IMR-90 (cell line): Measurements from ENCODE around the gene FAM193A. TPM values are rescaled to one million over a fixed set of nuclear protein-coding genes. Genes with fewer than 3 reads are reported as not detected.

ENCODE experiments used
- ATAC-seq: fragments of 200-7000 bp; cut with Tn5 transposase; 2 replicates; pipeline ENCODE4 v1.9.1; 2020; ENCODE audit warnings: low read depth, mild to moderate bottlenecking, moderate library complexity
- BruUV-seq: library from RNA; stranded (reverse); fragments of 400-500 nt; replicated peaks from 2 replicates; lab custom pipeline; 2021; lab: Mats Ljungman, UMichigan
- CTCF ChIA-PET: fragments of 300-600 bp; formaldehyde crosslinking; extraction: SDS; loops from one replicate; lab custom pipeline; 2021; ENCODE audit warnings: antibody characterized with exemption; lab: Yijun Ruan, JAX
- POLR2A ChIA-PET: fragments of 300-600 bp; sonication (Branson Sonifier 250); formaldehyde crosslinking; loops from one replicate; lab custom pipeline; 2022; ENCODE audit warnings: antibody characterized with exemption; ENCODE audit not compliant: unreplicated experiment; lab: Charles Lee
- DNase-seq: peaks from one replicate; pipeline ENCODE4 v3.0.0; 2013
- H2AFZ ChIP-seq: replicated peaks from 2 replicates; pipeline ENCODE3; 2013; ENCODE audit warnings: low read length, mild to moderate bottlenecking; ENCODE audit not compliant: poor library complexity
- H2AK5ac ChIP-seq: 2 replicates; pipeline ENCODE4 v1.6.1; 2013; ENCODE audit warnings: low read depth, low read length, inconsistent platforms
- H2AK9ac ChIP-seq: replicated peaks from 2 replicates; pipeline ENCODE3; 2013; ENCODE audit warnings: mild to moderate bottlenecking, low read depth, low read length, moderate library complexity; ENCODE audit not compliant: poor library complexity
- H2BK120ac ChIP-seq: 2 replicates; pipeline ENCODE4 v1.6.1; 2013; ENCODE audit warnings: low read depth, low read length, inconsistent platforms
- H2BK15ac ChIP-seq: 3 replicates; pipeline ENCODE4 v1.6.1; 2013; ENCODE audit warnings: low read depth, low read length, inconsistent platforms
- H2BK20ac ChIP-seq: 2 replicates; pipeline ENCODE4 v1.6.1; 2013; ENCODE audit warnings: low read depth, mild to moderate bottlenecking, inconsistent platforms, low read length, moderate library complexity
- H2BK5ac ChIP-seq: 2 replicates; pipeline ENCODE4 v1.6.1; 2013; ENCODE audit warnings: mild to moderate bottlenecking, low read depth, low read length, inconsistent platforms; ENCODE audit not compliant: poor library complexity, severe bottlenecking
- H3K14ac ChIP-seq: replicated peaks from 2 replicates; pipeline ENCODE4 v1.6.1; 2013; ENCODE audit warnings: low read depth, low read length, inconsistent platforms
- H3K18ac ChIP-seq: 2 replicates; pipeline ENCODE4 v1.6.1; 2013; ENCODE audit warnings: low read depth, low read length, control low read depth
- H3K23ac ChIP-seq: 2 replicates; pipeline ENCODE4 v1.6.1; 2013; ENCODE audit warnings: low read depth, low read length, inconsistent platforms
- H3K27ac ChIP-seq: 2 replicates; pipeline ENCODE4 v1.5.1; 2013; ENCODE audit warnings: mild to moderate bottlenecking, control low read depth, low read length; ENCODE audit not compliant: insufficient read depth
- H3K27me3 ChIP-seq: 2 replicates; pipeline ENCODE4 v1.6.1; 2013; ENCODE audit warnings: low read length; ENCODE audit not compliant: control insufficient read depth, insufficient read depth
- H3K36me3 ChIP-seq: 2 replicates; pipeline ENCODE4 v1.6.1; 2013; ENCODE audit warnings: low read length, mixed read lengths; ENCODE audit not compliant: control insufficient read depth, insufficient read depth
- H3K4ac ChIP-seq: 2 replicates; pipeline ENCODE4 v1.6.1; 2013; ENCODE audit warnings: low read depth, low read length, inconsistent platforms
- H3K4me1 ChIP-seq: 2 replicates; pipeline ENCODE4 v1.6.1; 2013; ENCODE audit warnings: low read length, mixed read lengths; ENCODE audit not compliant: control insufficient read depth, insufficient read depth
- H3K4me2 ChIP-seq: 2 replicates; pipeline ENCODE4 v1.6.1; 2013; ENCODE audit warnings: low read depth, mild to moderate bottlenecking, control low read depth, low read length, moderate library complexity
- H3K4me3 ChIP-seq: 2 replicates; pipeline ENCODE4 v1.5.1; 2013; ENCODE audit warnings: low read depth, mild to moderate bottlenecking, control low read depth, low read length, moderate library complexity; ENCODE audit not compliant: insufficient read depth
- H3K56ac ChIP-seq: 2 replicates; pipeline ENCODE4 v1.6.1; 2013; ENCODE audit warnings: low read length, inconsistent platforms; ENCODE audit not compliant: insufficient read depth; ENCODE audit errors: extremely low read depth
- H3K79me1 ChIP-seq, 2 experiments: 2 replicates each; pipeline ENCODE4 v1.6.1; 2013; ENCODE audit warnings: low read length in 2 of 2, inconsistent platforms in 1 of 2, low read depth in 1 of 2
- H3K9ac ChIP-seq: 2 replicates; pipeline ENCODE4 v1.6.1; 2013; ENCODE audit warnings: low read depth, low read length, control low read depth
- H3K9me1 ChIP-seq: 2 replicates; pipeline ENCODE4 v1.6.1; 2013; ENCODE audit warnings: low read length, inconsistent platforms; ENCODE audit not compliant: insufficient read depth
- H3K9me3 ChIP-seq: 2 replicates; pipeline ENCODE4 v1.6.1; 2013; ENCODE audit warnings: low read length; ENCODE audit not compliant: control insufficient read depth, insufficient read depth
- H4K20me1 ChIP-seq: 2 replicates; pipeline ENCODE4 v1.6.1; 2013; ENCODE audit warnings: low read length, inconsistent platforms; ENCODE audit not compliant: insufficient read depth
- H4K5ac ChIP-seq: 2 replicates; pipeline ENCODE4 v1.6.1; 2013; ENCODE audit warnings: mild to moderate bottlenecking, low read depth, low read length, control low read depth
- H4K8ac ChIP-seq, 2 experiments: 2 replicates each; pipeline ENCODE4 v1.6.1; 2013; ENCODE audit warnings: low read depth in 2 of 2, low read length in 2 of 2, control low read depth in 1 of 2, inconsistent platforms in 1 of 2
- H4K91ac ChIP-seq: 2 replicates; pipeline ENCODE4 v1.6.1; 2013; ENCODE audit warnings: low read depth, low read length, inconsistent platforms; ENCODE audit not compliant: insufficient read depth
- BHLHE40 ChIP-seq: fragments of 150-350 bp; IDR thresholded peaks from 2 replicates; pipeline ENCODE4 v1.6.1; 2016; ENCODE audit warnings: mild to moderate bottlenecking, low read depth, low read length
- CHD1 ChIP-seq: IDR thresholded peaks from 2 replicates; pipeline ENCODE4 v1.6.1; 2012; ENCODE audit warnings: low read depth, low read length, improper control_type of control experiment
- ELK1 ChIP-seq: fragments of 150-350 bp; IDR thresholded peaks from 2 replicates; pipeline ENCODE4 v1.6.1; 2016; ENCODE audit warnings: low read depth, mild to moderate bottlenecking, low read length, moderate library complexity, borderline replicate concordance
- MAFK ChIP-seq: IDR thresholded peaks from 2 replicates; pipeline ENCODE4 v1.6.1; 2012; ENCODE audit warnings: low read depth, low read length, improper control_type of control experiment
- MAZ ChIP-seq: IDR thresholded peaks from 2 replicates; pipeline ENCODE4 v1.6.1; 2012; ENCODE audit warnings: low read depth, mild to moderate bottlenecking, low read length, improper control_type of control experiment, moderate library complexity, borderline replicate concordance
- MXI1 ChIP-seq: IDR thresholded peaks from 2 replicates; pipeline ENCODE4 v1.6.1; 2012; ENCODE audit warnings: low read depth, mild to moderate bottlenecking, low read length, moderate library complexity, borderline replicate concordance
- POLR2A ChIP-seq: IDR thresholded peaks from 2 replicates; pipeline ENCODE4 v1.6.1; 2012; ENCODE audit warnings: mild to moderate bottlenecking, low read depth, low read length
- RAD21 ChIP-seq: IDR thresholded peaks from 2 replicates; pipeline ENCODE4 v1.6.1; 2012; ENCODE audit warnings: low read length, improper control_type of control experiment
- RFX5 ChIP-seq: IDR thresholded peaks from 2 replicates; pipeline ENCODE4 v1.8.0; 2012; ENCODE audit warnings: low read depth, mild to moderate bottlenecking, low read length, moderate library complexity
- WGBS, 2 experiments: methylation state at CpG; one replicate each; pipeline versions ENCODE4 v1.1.5 to v1.1.7; 2013; ENCODE audit warnings: missing lambda C conversion rate in 2 of 2; ENCODE audit not compliant: insufficient read length in 1 of 2; ENCODE audit errors: extremely low coverage in 2 of 2; 5-methylcytosine and 5-hydroxymethylcytosine counted together
- dilution Hi-C: fragments of 300-500 bp; cut with HindIII; formaldehyde crosslinking; loops from one replicate; pipeline ENCODE4 v1.14.3; 2018; ENCODE audit warnings: low sequenced_read_pairs; ENCODE audit not compliant: unreplicated experiment
- in situ Hi-C: fragments of 300-500 bp; cut with MboI; formaldehyde crosslinking; loops from 3 replicates; pipeline ENCODE4 v1.14.3; 2019; ENCODE audit warnings: low sequenced_read_pairs, inconsistent platforms, mixed read lengths
- intact Hi-C: fragments of 100-400 bp; cut with micrococcal nuclease; formaldehyde crosslinking; loops from 2 replicates; pipeline ENCODE4 v1.10.0; 2022
- polyA plus RNA-seq, 3 experiments: library from polyadenylated mRNA; depleted of rRNA; stranded (reverse); fragments of >200 nt; gene quantifications; 2 replicates each; pipeline ENCODE4 v1.2.3, GENCODE V29; 2012; ENCODE audit warnings: low replicate concordance in 1 of 3
- total RNA-seq: library from RNA; depleted of rRNA; stranded (reverse); fragments of >200 nt; gene quantifications from 2 replicates; pipeline ENCODE4 v1.2.3, GENCODE V29; 2012

FAM193A gene
- total and polyA plus RNA-seq, 2 of the 4 experiments (the other 2 are of a cell fraction), result 6.8 to 11.0 TPM

GRCh38 chr4:2721586-2721985, 185.1 kb downstream of the FAM193A start:
- H2AK9ac ChIP-seq, result no peak overlapping the region
- H3K4me1 ChIP-seq, result no peaks in the 10 kb centered on the region
- H4K5ac ChIP-seq, result no peak overlapping the region
- no peak overlapping the region for H2BK120ac ChIP-seq
- H3K4me3 ChIP-seq, result no peak overlapping the region
- dilution Hi-C loops (no loop called here), in situ Hi-C loops (no loop called here), intact Hi-C loops (no loop called here)
- TF ChIP-seq MXI1 (no peak), BHLHE40 (no peak), POLR2A (no peak), RAD21 (no peak), MAZ (no peak), RFX5 (no peak), CHD1 (no peak), ELK1 (no peak), MAFK (no peak)
- ChIA-PET CTCF (no interaction called here), POLR2A (no interaction called here)
- H3K56ac ChIP-seq, result no peak overlapping the region
- no TSS peak for BruUV-seq
- WGBS, 2 experiments, result no CpG with 5 or more reads among the region's 11 CpGs
- no peak overlapping the region for H2BK20ac ChIP-seq
- H4K91ac ChIP-seq, result no peak overlapping the region
- no peak overlapping the region for H3K4ac ChIP-seq
- H3K14ac ChIP-seq, result no peak overlapping the region
- H3K36me3 ChIP-seq, result peaks cover 28% of the 10 kb centered on the region
- H2BK15ac ChIP-seq, result no peak overlapping the region
- no peak overlapping the region for H3K27ac ChIP-seq
- DNase-seq (no peak), ATAC-seq (no peak)
- no peak overlapping the region for H3K18ac ChIP-seq
- H3K9ac ChIP-seq, result no peak overlapping the region
- peaks cover 5% of the 10 kb centered on the region; the same call in 1 of the 2 replicates for H3K9me1 ChIP-seq
- no peak overlapping the region for H3K4me2 ChIP-seq
- H3K27me3 ChIP-seq, result no peaks in the 10 kb centered on the region
- H3K23ac ChIP-seq, result no peak overlapping the region
- no peak overlapping the region for H4K8ac ChIP-seq
- no peaks in the 10 kb centered on the region for H4K20me1 ChIP-seq
- no peak overlapping the region for H2AK5ac ChIP-seq
- no peak overlapping the region for H2BK5ac ChIP-seq
- no peaks in the 10 kb centered on the region for H3K9me3 ChIP-seq
- H2AFZ ChIP-seq, result no peak overlapping the region
- H3K79me1 ChIP-seq, result peaks cover 11 to 14% of the 10 kb centered on the region in 2 experiments; a peak in 2 of 4 replicates
